ENCODE data around the gene DNAAF3.

DNA sequence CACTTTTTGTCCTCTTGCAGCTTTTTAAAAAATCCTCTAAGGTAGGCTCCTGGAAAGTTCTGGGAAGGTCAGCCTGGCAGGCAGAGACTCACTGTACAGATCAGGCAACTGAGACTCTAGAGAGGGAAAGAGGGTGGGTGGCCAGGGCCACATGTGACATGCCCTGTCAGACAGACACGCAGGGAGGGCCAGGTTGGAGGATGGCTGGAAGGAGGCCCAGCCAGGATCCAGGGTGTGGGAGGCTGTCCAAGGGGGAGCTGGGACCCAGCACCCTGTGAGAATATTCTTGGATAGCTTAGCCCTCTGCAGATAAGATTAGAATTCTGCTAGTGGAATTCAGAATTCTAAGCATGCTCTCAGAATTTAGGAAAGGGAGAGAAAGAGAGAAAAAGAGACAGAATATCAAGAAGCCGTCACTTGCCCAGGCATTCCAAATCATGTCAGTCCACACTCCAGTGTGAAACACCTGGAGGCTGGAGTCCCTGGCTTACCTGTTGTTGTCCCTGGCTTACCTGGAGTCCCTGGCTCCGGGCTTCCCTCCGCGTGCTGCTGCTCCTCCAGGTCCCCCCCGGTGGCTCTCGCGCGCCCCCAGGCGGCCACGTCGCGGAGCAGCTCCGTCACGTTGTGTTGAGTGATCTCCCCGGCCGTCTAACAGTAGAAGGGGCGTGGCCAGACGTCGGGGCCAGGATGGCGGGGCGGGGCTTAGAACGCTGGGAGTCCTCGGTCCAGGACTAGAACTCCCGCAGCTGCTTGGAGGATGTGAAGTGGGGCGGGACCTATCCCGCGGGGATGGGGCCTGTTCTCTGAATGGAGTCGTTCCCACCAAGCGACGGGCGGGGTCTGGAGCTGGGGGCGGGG lies 6.1 kb downstream of the DNAAF3 start:
- TF ChIP-seq POLR2A (IDR thresholded peaks at IDR 0.05; ENCODE audit: low read length), result no peak
- TF ChIP-seq GATA1 (IDR thresholded peaks at IDR 0.05; ENCODE audit: low read depth, low read length), result no peak

Measured in erythroblast (primary cell).